ENCODE measurements around the gene USP14. TPM values are rescaled to one million over a fixed set of nuclear protein-coding genes. Genes with fewer than 3 reads are reported as not detected.

Gene USP14
- total and polyA plus RNA-seq, 2 of the 8 experiments (the other 6 are each of a cell fraction or from before 2014, with no cell fraction given): 14.8 to 91.1 TPM

DNA sequence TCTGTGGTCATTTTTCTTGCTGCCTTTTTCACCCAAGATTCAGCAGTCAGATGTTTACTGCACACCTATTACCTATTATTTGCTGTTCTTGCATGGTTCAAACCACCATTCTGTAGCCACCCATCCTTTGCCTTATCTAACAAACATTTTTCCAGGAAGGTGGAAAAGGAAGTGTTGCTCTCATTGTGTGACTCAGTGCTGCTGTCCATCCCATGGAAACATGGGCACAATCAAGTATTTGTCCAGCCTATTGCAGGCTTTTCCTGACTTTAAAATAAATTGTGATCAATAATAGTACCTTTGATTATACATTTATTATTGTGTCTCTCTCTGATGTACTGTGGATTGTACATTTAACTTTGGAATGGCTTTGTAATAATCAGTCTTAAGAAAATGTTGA, 53.2 kb downstream of the USP14 start:
- H3K18ac ChIP-seq (ENCODE audit: extremely low read depth, low read length): no peak overlapping the region
- no peak for TF ChIP-seq POLR2A (IDR thresholded peaks at IDR 0.05; ENCODE audit: control extremely low read depth in 1 of 2, low read depth in 2 of 2, low read length in 2 of 2)
- TF ChIP-seq EZH2 (IDR thresholded peaks at IDR 0.05; ENCODE audit: low read depth, low read length, severe bottlenecking): no peak
- no peak for TF ChIP-seq CHD1 (IDR thresholded peaks at IDR 0.05; ENCODE audit: low read depth, low read length)
- TF ChIP-seq, protein P1, sequence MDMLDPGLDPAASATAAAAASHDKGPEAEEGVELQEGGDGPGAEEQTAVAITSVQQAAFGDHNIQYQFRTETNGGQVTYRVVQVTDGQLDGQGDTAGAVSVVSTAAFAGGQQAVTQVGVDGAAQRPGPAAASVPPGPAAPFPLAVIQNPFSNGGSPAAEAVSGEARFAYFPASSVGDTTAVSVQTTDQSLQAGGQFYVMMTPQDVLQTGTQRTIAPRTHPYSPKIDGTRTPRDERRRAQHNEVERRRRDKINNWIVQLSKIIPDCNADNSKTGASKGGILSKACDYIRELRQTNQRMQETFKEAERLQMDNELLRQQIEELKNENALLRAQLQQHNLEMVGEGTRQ (IDR thresholded peaks at IDR 0.05; ENCODE audit: low read length): no peak
- TF ChIP-seq KDM4A (IDR thresholded peaks at IDR 0.05; ENCODE audit: low read depth, low read length, severe bottlenecking): no peak
- TF ChIP-seq TBP (IDR thresholded peaks at IDR 0.05; ENCODE audit: low read depth, low read length): no peak
- TF ChIP-seq KDM5A (IDR thresholded peaks at IDR 0.05; ENCODE audit: low read length): no peak
- no peak for TF ChIP-seq SUZ12 (IDR thresholded peaks at IDR 0.05; ENCODE audit: low read length)
- no peak for TF ChIP-seq SIX5 (IDR thresholded peaks at IDR 0.05; ENCODE audit: low read depth, low read length)
- TF ChIP-seq ASH2L (IDR thresholded peaks at IDR 0.05; ENCODE audit: low read length): no peak
- TF ChIP-seq BCL11A (IDR thresholded peaks at IDR 0.05; ENCODE audit: low read depth in 2 of 2, low read length in 2 of 2): no peak
- no peak for TF ChIP-seq MAFK (IDR thresholded peaks at IDR 0.05; ENCODE audit: low read depth, low read length)
- no peak for TF ChIP-seq EP300 (IDR thresholded peaks at IDR 0.05; ENCODE audit: borderline replicate concordance in 1 of 2, low read depth in 2 of 2, low read length in 2 of 2)
- TF ChIP-seq PHF8 (conservative IDR thresholded peaks at IDR 0.05; ENCODE audit: low read depth, low read length): no peak

More for the DNA sequence above, 53.2 kb downstream of the USP14 start:
- Histone ChIP-seq H3K23ac (ENCODE audit: insufficient read length) (no peak overlapping the region), H2AK5ac (ENCODE audit: low read depth, low read length) (no peak overlapping the region), H3K4me2 (ENCODE audit: insufficient read depth in 1 of 2, low read depth in 2 of 2, low read length in 2 of 2) (no peak overlapping the region), H3K23me2 (ENCODE audit: low read depth, low read length) (no peaks in the 10 kb centered on the region), H4K5ac (ENCODE audit: insufficient read length, low read depth, low read length) (no peak overlapping the region), H2BK15ac (ENCODE audit: low read length) (no peak overlapping the region), H3K56ac (replicated peaks; ENCODE audit: insufficient read length, low read depth, low read length) (no peak overlapping the region), H3K36me3 (ENCODE audit: control insufficient read depth in 2 of 4, insufficient read depth in 4 of 4, low read length in 3 of 4) (peaks cover 5 to 54% (median 38%) of the 10 kb centered on the region in 4 experiments; a peak in 7 of 8 replicates), H3K79me1 (ENCODE audit: low read depth, low read length) (no peaks in the 10 kb centered on the region), H4K91ac (replicated peaks; ENCODE audit: insufficient read length, low read length) (no peak overlapping the region), H2BK20ac (ENCODE audit: low read length) (no peak overlapping the region), H3K27ac (ENCODE audit: low read depth, low read length) (no peak overlapping the region), H3K4ac (replicated peaks; ENCODE audit: insufficient read length, low read depth, low read length) (no peak overlapping the region), H3K9ac (replicated peaks in 1 of 4; ENCODE audit: extremely low read depth in 1 of 4, low read depth in 3 of 4, low read length in 3 of 4) (no peak overlapping the region), H2AFZ (ENCODE audit: low read length) (no peak overlapping the region), H3K27me3 (replicated peaks in 1 of 4; ENCODE audit: control insufficient read depth in 3 of 4, extremely low read depth in 1 of 4, insufficient read depth in 3 of 4, low read length in 3 of 4) (no peaks in the 10 kb centered on the region), H3K4me1 (replicated peaks in 1 of 4; ENCODE audit: control insufficient read depth in 3 of 4, insufficient read depth in 4 of 4, low read length in 3 of 4) (peaks cover 0 to 3% (median 0%) of the 10 kb centered on the region in 4 experiments; a peak in 1 of 7 replicates), H2BK5ac (ENCODE audit: low read depth, low read length) (no peak overlapping the region), H2BK120ac (replicated peaks; ENCODE audit: low read depth, low read length) (no peak overlapping the region), H3K14ac (ENCODE audit: insufficient read length) (no peak overlapping the region), H4K8ac (ENCODE audit: extremely low read depth, insufficient read depth, low read length) (no peak overlapping the region), H3K4me3 (ENCODE audit: extremely low read depth in 1 of 4, insufficient read depth in 2 of 4, low read depth in 3 of 4, low read length in 4 of 4) (no peak overlapping the region), H3K9me3 (ENCODE audit: insufficient read depth in 2 of 2, low read depth in 1 of 2, low read length in 1 of 2) (no peaks in the 10 kb centered on the region), H4K20me1 (replicated peaks in 1 of 2; ENCODE audit: control insufficient read depth in 1 of 2, insufficient read depth in 2 of 2, low read length in 2 of 2) (peaks cover 0 to 3% of the 10 kb centered on the region in 2 experiments), H3K79me2 (ENCODE audit: control insufficient read depth in 1 of 2, insufficient read depth in 2 of 2, low read length in 2 of 2) (no peaks in the 10 kb centered on the region; a peak in 1 of 4 replicates), H2BK12ac (ENCODE audit: low read depth, low read length) (no peak overlapping the region)
- CTCF ChIA-PET (ENCODE audit: partially characterized antibody): interaction anchor here (1.8 kb wide), 1 partner anchor 404 kb away, joined by 3 read pairs; no protein-coding TSS in a partner anchor
- no peak for FAIRE-seq
- no peak for DNase-seq (ENCODE audit: low read depth in 1 of 2, low spot score in 2 of 2)
- POLR2A ChIA-PET (ENCODE audit: partially characterized antibody): interaction anchor here (1.6 kb wide), 1 partner anchor 12 kb away, joined by 4 read pairs; no protein-coding TSS in a partner anchor
